ENCODE data around the gene EYS.
"Not testable (repeated sequence)": the region's sequence is repeated elsewhere in the genome, so short reads cannot be mapped to it uniquely, and the experiment has no call there.

Gene EYS

GRCh38 chr6:64527899-64528298 is 1179.1 kb downstream of the EYS start:
- no peak for FAIRE-seq

GRCh38 chr6:64522859-64523258 is 1184.2 kb downstream of the EYS start:
- no peak for FAIRE-seq

DNA sequence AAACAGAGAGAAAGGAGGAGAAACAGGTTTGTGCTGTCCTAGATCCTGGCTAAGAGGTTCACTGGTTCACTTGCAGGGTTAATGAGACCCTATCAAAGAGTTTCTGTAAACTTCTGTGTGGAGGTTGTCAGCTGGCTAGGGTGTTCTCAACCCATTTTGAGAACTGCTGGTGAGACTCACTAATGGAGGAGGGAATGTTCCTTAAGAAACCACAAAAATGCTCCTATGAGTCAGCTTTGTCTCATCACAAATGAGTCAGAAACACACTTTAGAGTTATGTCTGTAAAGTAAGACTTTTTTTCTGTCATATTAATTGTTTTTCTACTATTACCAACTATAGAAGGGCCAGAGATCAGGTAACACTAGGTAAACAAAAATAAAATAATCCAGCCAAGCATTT is 1187.0 kb downstream of the EYS start:
- no peak for FAIRE-seq

DNA sequence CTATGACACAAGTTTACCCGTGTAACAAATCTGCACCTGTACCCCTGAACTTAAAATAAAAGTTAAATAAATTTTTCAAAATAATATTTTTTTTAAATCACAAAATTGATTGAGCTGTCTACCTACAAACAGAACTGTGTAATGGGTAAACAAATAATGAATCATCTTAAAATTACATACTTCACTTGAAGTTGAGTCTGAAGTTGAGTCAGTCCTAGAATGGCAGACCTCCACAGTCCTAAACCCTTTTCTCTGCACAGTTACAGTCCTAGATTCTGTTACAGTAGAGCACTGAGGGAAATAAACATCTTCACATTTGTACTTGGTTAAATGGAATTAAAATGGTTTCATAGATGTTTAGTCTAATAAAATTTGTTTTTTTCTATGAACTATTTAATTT is 1190.6 kb downstream of the EYS start:
- FAIRE-seq = no peak

- FAIRE-seq = no peak
These were observed 1199.4 kb downstream of the EYS start for GRCh38 chr6:64507661-64508060.

DNA sequence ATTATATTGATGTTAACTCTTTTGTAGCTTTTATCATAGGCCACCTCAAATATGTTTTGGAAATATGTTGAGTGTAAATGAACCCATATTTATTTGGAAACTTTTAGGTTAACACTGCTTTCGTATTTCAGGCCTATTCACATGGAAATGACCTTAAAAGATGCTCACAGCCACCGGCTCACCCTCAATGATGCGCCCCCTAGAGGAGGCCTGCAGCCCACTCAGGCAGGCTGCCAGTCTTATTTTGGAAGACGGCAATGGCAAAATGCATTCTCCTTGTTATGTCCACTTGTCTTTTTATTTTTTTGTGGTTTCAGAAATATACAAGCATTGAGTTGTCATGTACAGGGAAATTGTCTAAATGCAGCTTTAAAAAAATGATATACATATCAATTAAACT is 1201.7 kb downstream of the EYS start:
- no peak for FAIRE-seq

- no peak for FAIRE-seq
These were observed 1202.5 kb downstream of the EYS start for GRCh38 chr6:64504503-64504902.

- FAIRE-seq = no peak
These were observed 1204.2 kb downstream of the EYS start for GRCh38 chr6:64502801-64503200.

- FAIRE-seq = no peak
These were observed 1209.4 kb downstream of the EYS start for GRCh38 chr6:64497634-64498033.

DNA sequence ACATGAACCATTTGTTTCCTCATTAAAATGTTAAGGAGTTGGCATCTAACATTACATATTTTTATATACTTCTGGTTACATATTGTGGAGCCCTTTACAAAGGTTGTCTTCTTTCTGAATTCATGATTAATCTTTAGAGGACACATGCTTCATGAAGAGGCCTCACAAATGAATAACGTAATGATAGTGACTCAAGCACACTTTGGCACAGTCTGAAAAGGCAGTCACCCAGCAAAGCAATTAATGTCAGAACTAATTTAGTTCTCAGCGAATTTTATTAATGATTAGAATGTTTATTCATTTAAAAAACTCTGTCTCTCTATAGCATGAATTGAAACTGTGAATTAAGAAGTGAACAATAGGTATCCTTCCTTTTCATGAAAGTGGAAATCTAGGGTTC is 1217.3 kb downstream of the EYS start:
- FAIRE-seq = no peak

DNA sequence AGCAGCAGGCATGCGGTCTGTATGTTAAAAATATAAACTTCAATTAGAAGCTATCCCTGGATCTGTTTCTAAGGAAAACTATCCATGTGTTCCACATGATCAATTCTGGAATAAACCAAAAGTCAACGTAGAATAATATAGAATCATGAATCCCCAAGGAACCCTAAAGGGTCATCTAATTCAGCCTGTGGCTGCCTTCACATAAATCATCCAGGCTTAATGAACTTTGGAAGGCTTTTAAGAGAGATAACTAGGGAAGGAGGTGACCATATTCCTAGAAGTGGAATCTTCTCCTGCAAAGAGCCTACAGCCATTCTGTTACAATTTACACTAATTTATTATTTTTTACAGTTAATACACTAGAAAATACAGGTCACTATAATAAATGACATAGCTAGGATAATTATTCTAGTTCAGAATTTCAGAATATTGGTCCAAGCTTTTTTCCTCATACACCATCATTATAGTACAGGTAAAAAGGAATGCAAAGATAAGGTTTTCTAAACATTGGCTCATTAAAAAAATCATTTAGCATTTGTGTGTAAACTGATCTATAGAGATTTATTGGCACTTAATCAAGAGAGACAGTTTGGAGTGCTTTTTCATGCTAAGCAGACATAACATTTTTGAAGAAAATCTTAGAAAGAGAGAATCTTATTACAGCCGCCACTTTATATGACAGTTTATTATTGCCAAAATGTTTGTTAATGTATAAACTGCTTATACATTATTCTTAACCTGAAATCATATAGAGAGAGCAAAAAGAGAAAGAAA is 1220.3 kb downstream of the EYS start:
- no peak for FAIRE-seq

DNA sequence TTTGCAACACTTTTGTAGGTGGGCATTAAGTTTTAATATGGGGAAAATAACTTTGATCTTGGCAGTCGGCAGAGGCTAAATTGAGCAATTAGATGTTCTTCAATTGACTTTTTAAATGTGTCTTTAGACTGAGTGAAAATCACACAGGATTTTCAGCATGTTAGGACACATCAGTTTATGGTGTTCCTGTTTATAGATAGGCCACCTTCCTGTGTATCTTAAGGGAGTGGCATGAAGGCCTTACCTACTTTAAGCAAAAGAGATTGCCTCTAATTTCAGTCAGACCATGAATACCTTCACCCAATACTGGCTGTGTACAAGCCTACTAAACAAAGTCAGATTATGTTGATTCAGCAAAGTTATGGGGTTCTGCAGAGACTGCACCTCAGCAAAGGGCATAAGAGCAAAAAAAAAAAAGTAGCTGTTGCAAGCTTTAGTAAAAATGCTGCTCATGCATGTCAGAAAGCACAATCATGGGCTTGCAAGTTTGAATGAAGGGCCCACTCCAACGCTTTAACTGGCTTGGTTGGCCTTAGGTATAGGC is 1223.0 kb downstream of the EYS start:
- no peak for FAIRE-seq

DNA sequence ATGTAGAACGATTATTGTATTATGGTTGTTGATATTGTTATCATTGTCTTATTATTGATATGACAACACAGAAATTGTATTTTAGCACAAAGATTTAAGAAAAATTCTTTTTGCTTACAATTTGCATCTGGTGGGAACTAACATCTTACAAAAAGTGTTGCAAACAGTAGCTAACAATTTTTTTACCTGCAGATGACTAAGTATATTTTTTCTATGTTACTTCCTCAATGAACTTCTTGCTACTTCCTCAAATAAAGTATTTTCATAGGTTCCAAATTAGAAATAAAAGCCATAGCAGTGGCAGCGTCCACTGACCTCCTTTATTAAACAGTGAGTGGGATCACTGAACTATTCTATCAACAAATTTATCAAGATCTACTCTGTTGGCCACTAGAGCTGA is 1224.4 kb downstream of the EYS start:
- no peak for FAIRE-seq

DNA sequence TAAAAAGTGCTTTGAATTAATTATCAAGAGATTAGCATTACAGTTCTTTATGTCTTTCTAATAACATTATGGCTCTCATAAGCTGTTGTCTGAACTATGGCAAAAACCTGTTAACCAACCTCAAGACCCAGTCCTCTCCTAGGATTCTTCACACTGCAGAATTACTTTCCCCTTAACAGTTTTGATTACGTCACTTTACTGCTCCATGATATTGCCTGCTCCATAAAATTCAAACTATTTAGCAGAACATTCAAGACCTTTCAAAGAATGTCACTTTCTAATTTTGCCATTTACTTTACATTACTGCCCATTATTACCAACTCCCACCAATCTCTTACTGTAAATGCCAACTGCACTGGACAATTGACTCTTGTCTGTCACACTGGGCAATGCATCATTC is 1227.9 kb downstream of the EYS start:
- FAIRE-seq = no peak

GRCh38 chr6:64477391-64477790 is 1229.6 kb downstream of the EYS start:
- FAIRE-seq = no peak

- FAIRE-seq = no peak
These were observed 1230.1 kb downstream of the EYS start for GRCh38 chr6:64476935-64477334.

GRCh38 chr6:64469405-64469804 is 1237.6 kb downstream of the EYS start:
- FAIRE-seq = not testable (repeated sequence)

- FAIRE-seq = no peak
These were observed 1239.4 kb downstream of the EYS start for GRCh38 chr6:64467656-64468055.

GRCh38 chr6:64459411-64459944 is 1247.5 kb downstream of the EYS start:
- FAIRE-seq = no peak

DNA sequence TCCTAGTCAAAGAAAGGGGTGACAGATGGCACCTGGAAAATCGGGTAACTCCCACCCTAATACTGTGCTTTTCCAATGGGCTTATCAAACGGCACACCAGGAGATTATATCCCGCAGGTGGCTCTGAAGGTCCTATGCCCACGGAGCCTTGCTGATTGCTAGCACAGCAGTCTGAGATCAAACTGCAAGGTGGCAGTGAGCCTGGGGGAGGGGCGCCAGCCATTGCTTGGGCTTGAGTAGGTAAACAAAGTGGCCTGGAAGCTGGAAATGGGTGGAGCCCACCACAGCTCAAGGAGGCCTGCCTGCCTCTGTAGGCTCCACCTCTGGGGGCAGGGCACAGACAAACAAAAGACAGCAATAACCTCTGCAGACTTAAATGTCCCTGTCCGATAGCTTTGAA is 1258.9 kb downstream of the EYS start:
- FAIRE-seq = not testable (repeated sequence)

DNA sequence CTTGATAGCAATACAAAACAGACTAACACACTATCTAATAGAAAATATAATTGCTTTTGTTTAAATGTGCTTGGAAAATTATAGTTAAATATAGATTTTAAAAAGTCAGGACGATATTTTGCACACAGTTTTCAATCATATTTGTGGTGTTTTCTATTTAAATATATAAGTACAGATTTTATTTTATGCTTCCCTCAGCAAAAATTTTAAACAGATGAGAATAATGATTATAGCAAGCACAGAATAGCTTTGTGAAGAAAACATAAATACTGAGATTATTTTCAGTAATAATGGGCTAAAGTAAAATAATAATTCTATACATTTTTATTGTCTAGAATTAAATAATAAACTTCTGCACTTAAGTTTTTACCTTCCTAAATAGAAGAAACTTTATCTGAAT is 1262.0 kb downstream of the EYS start:
- no peak for FAIRE-seq

- FAIRE-seq = no peak
These were observed 1267.8 kb downstream of the EYS start for GRCh38 chr6:64439274-64439673.

DNA sequence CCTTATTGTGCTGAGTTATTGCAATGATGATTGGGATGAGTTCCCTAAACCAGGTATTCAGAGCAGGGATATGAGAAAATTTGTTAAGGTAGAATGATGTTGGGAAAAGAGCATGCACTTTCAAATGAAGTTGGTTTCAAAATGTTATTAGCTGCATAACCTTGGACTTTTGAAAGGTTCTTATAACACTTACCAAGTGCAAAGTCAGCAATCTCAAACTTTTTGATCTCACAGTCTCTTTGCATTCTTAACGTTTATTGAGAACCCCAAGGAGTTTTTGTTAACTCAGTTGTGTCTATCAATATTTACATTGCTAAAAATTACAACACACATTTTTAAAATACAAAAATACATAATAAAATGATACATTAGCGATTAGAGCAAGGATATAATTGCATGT is 1269.0 kb downstream of the EYS start:
- no peak for FAIRE-seq

DNA sequence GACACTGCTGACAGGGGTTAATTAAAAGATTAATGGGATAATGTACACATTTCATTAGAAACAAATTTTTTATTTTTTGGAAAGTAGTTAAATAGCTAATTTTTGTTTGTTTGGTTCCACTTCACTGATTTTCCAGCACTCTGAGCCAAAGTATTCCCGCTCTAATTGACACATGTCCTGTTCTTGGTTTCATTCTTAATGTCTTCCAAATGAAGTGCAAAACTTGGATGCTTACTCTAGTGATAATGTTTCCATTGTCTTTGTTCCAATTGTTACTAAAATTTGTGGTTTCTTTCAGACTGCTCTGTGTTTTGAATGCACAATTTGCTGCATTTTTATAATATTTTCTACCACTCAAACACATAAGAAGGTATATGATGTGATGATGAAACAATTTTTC is 1277.1 kb downstream of the EYS start:
- no peak for FAIRE-seq

DNA sequence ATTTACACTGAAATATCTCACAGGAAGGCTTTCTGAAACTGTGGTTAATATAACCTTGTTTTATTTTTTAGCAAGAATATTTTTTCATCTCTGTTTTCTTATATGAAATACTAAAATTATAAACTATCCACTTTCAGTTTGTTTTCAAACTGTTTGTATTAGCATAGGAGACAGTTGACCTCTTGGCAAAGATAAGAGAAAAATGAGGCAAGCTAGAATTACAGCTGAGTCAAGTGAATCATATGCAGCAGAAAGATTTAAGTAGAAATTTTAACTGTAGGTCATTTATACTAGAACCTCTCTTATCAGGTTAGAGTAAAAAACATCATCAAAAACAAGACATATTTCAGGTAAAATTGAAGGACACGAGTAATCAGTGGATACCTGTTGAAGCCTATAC is 1278.8 kb downstream of the EYS start:
- FAIRE-seq = no peak
